ENCODE results near the gene CCDC127.
"Not testable (repeated sequence)": the region's sequence is repeated elsewhere in the genome, so short reads cannot be mapped to it uniquely, and the experiment has no call there.

Gene CCDC127

GRCh38 chr5:171801-172331 lies 46.1 kb downstream of the CCDC127 start:
- DNase-seq: no peak

- no peak for DNase-seq
These were observed 46.8 kb downstream of the CCDC127 start for GRCh38 chr5:170971-171800.

DNA sequence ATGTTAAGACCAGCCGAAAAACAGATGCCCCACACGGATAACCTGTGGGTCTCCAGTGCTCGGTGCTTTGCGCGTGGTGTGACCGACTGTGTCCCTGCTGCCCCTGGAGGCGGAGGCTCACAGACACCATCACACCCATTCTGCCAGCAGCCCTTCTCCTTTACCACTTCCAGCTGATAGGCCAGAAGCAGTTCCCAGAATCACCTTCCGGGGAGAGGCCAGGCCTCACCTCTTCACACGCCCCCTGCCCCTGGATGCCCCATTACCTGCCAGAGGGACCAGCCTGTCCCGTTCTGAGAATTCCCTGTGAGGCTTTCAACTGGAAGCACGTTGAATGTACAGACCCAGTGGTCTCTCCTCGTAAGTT lies 48.2 kb downstream of the CCDC127 start:
- DNase-seq: no peak

- DNase-seq: no peak
These were observed 48.8 kb downstream of the CCDC127 start for GRCh38 chr5:169071-169727.

DNA sequence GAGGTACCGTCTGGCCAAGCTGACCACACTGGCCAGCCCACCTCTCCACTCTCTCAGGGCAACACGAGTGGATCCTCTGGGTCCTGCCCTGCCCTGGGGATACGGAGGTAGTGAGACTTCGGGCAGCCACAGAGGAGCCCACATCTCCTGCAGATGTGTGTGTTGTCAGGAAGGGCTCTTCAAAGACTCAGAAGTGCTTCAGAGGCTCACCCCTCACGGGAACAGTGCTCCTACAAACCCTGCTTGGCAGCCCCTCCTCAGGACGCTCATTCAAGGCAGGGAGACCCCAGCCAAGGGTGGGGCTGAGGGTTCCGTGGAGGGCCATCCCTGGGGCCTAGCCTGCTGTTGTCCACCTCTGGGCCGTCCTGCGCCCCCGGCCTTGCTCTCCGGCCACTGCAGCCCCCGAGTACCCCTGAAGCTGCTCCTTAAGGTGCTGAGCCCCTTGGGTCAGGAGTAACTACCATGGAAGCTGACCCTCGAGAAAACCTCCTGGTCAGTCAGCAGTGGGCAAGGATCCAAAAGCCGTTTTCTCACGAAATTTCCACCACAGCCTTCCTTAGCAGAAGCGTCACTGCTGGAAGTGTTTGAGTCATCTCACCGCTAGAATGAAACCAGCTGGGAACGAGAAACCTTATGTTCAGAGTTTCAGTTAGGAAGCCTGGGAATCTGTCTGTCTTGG lies 49.8 kb downstream of the CCDC127 start:
- DNase-seq: no peak

DNA sequence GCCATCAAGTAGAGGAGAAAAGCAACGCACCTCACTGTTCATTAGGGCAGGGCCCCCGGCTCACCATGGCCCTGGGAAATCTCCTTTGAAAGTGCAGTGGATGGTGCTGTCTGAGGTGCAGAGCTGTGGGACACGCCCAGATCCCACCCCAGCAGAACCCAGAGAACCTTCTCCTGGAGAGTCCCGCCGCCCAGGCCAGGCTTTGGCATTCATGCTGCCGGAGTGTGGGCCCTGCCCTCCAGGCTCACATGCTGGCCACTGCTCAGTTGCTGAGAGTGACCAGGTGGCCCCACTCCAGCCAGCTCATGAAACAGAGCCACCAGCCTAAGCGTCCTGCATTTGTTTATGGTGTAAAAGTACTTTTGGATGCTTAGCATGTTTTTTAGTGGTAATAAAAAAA lies 50.4 kb downstream of the CCDC127 start:
- no peak for DNase-seq

- no peak for DNase-seq
These were observed 51.2 kb downstream of the CCDC127 start for GRCh38 chr5:166441-167372.

- DNase-seq: not testable (repeated sequence)
These were observed 53.2 kb downstream of the CCDC127 start for GRCh38 chr5:164783-165182.

DNA sequence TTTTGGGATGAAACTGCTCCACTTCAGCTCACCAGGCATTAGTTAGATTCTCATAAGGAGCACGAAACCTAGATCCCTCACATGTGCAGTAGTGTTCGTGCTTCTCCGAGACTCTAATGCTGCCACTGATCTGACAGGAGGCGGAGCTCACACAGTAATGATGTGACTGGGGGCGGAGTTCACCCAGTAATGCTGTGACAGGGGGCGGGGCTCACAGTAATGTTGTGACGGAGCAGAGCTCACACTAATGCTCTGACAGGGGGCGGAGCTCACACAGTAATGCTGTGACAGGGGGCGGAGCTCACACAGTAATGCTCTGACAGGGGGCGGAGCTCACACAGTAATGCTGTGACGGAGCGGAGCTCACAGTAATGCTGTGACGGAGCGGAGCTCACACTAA lies 53.7 kb downstream of the CCDC127 start:
- DNase-seq: no peak

GRCh38 chr5:163841-164240 lies 54.1 kb downstream of the CCDC127 start:
- DNase-seq: no peak

DNA sequence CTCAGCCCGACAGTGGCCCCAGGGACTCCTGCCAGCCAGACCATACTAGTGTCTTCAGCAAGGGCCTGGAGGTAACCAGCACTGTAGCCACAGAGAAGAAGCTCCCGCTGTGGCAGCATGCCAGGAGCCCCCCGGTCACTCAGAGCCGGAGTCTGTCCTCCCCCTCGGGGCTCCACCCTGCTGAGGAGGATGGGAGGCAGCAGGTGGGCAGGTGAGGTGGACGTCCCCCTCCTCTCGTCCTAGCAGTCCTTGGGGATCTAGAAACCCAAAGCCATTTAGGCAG lies 54.7 kb downstream of the CCDC127 start:
- DNase-seq: no peak

- DNase-seq: no peak
These were observed 55.2 kb downstream of the CCDC127 start for GRCh38 chr5:162565-163337.

DNA sequence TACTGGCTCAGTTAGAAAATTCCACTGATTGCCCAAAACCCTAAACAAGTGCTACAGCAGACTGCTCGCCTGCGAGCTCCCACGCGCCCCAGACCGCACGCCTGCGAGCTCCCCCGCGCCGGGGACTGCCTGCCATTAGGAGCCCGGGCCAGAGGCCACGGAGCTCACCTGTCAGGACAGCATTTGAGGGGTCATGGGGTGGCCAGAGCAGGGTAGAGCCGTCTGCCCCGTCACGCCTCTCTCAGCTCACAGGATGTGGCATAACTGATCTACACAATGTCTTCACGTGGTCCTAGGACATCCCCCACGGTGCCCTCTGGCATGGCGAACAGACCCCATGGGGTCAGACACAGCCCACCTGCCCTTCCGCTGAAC lies 55.8 kb downstream of the CCDC127 start:
- no peak for DNase-seq

DNA sequence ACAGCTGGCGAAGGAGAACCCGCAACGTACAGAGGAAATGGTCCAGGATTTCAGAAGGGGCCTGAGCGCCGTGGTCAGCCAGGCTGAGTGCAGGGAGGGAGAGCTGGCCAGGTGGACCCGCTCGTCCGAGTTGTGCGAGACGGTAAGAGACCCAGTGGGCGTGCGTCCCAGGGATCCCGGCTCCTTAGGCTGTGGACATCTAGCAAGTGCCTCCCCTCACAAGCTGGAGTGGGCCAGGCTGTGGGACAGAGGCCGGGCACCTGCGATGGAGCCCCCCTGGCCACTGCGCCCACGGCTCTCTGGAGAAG lies 56.2 kb downstream of the CCDC127 start:
- DNase-seq: no peak

GRCh38 chr5:160921-161802 lies 56.8 kb downstream of the CCDC127 start:
- DNase-seq: no peak

DNA sequence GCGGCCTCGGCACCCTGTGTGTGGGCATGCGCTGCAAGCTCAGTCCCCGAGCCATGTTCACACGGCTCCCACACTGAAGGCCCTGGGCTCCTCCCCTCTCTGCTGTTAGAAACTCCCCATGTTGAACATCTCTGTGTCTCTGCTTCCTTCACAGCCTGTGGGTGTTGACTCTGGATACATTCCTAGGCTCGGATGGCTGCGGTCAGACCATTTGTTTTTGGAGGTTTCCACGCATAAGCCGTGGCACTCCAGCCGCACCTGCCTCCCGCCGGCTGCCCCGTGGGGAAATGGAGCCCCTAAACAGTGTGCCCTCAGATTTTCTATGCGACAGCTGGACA lies 57.8 kb downstream of the CCDC127 start:
- no peak for DNase-seq

DNA sequence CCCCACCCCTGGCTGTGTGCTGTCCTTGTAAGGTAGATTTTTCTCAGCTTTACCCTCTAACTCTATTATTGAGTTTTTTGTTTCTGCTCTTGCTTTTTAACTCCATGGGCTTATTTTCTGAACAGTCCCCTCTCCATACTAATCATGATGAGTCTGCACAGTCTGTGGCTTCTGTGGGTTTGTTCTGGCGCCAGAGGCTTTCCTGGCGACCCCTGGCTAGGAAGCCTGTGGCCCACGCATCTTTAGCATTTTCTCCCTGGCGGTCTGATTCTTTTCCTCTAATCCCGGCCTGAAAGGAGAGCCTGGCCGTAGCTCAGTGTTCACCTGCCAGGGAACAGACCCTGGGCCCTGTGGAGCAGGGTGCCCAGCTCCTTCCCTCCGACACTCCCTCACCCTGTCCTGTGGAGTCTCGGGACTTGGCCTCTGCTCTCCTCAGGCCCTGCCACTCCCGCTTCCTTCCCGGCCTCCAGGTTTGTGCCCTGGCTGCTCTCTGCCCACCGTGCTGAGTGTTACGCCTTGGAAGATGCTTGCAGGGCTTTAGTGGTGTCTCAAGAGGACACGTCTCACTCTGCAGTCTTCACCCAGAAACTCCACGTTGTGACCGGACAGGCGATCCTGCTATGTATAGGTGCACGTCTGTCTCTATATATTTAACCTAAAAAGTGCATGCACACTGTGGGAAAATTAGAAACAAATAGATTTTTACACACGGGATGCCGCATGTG lies 58.3 kb downstream of the CCDC127 start:
- no peak for DNase-seq

GRCh38 chr5:158807-159447 lies 59.0 kb downstream of the CCDC127 start:
- DNase-seq: no peak

- no peak for DNase-seq
These were observed 60.2 kb downstream of the CCDC127 start for GRCh38 chr5:157801-158200.

DNA sequence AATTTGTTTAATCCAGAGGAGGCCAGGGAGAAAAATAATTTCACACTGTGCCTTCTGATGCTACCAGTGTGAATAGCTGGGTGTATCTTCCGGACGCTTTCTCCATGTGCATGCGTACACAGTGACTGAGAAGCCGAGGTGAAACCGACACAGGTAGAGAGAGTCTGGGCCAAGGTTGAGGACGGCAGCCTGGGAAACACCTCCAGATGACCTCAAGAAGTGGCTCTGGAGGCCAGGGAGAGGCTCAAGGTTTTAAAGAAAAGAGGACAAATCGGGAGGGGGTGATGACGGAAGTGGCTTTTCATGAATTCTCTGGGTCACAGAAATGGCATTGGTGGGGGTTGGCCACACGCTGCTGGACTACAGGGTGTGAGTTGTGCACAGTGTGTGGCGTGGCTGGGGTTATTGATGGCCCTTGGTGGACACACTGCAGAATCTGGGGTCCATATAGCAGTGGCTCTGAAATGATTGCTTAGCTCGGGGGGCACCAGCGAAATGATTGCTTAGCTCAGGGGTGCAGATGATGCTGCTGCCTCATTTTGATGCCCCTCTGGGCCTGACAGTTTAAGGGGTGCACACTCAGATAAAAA lies 60.7 kb downstream of the CCDC127 start:
- DNase-seq: no peak
